ENCODE data around the gene SRD5A1.

The SRD5A1 gene

GRCh38 chr5:6632888-6633468 lies at the start of gene SRD5A1, which contains the start of gene NSUN2:
Gene SRD5A1 (plus strand): TSS chr5:6633440. CDS start chr5:6633577, 137 bp downstream.
Gene NSUN2 (minus strand): TSS chr5:6633044. CDS start chr5:6632979, 65 bp downstream.
- peak; percentile 68 for DNase-seq

DNA sequence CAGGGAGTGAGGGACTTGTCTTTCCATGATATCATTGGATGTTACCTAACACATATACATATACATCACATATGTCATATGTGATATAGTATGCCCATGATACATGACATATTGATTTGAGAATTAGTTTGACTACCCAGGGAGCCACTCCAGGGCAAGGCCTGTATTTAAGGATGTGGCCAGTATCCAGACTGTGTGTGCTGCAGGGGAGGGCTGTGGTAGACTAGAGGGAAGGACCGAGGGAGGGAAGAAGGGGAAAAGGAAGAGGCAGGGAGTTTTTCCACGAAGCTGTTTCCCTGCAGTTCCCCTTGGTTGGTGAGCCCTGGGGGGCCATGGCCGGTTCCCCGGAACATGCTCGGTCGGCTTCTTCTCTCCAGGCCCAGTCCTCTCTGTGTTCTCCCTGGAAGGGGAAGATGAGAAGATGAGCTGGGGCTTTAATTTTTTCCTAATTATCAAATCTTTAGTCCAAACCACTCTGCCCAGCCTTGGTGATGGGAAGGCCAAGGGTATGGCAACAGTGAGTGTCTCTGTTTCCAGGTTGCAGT lies 49.1 kb upstream of the SRD5A1 start:
- no peak for DNase-seq

- DNase-seq, result no peak
These were observed 48.5 kb upstream of the SRD5A1 start for GRCh38 chr5:6584727-6585126.

DNA sequence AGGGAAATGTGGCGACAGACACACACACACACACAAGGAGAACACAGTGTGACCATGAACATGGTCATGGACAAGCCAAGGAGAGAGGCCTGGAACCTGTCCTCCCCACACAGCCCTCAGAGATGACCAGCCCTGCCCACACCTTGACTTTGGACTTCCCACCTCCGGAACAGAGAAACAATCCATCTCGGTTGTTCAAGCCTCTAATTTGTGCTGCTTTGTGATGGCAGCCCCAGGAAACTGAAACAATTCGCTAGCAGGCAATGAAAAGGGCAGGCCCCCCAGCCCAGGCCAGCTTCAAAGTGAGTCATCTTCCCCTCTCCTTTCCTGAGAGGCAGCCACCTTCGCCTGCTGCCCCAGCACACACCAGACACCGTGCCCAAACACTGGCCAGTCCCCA lies 48.1 kb upstream of the SRD5A1 start:
- DNase-seq, result no peak

DNA sequence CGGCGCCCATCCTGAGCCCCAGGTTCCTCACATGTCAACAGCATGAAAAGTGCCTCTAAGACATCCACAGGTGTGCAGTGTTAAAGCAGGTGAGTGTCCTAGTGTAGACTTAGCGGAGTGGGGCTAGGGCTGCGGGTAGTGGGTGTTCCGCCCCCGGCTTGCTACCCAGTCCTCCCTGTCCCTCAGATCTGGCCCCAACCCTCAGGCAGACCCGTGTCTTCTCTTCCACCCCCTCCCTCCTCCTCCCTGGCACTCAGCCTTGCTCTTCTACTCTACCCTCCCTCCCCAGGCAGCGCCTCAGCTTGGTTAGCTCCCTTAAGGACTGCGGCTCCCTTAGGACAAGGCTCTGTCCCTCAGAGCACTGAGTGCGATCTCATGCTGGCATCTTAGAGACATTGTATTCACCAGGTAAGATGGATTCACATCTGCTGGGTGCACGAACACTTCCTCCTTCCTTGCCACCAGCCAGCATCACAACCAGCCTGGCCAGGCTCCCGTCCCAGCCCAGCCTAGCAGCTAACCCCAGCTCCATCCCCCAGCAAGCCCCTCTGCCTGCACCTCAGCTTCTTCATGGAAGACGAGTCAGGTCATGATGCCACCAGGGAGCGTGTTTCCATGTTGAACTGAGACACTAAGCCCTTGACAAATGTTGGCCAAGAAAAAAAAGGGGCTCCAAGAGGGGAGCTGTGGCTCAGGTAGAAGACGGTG lies 47.1 kb upstream of the SRD5A1 start:
- DNase-seq, result no peak

- DNase-seq, result no peak
These were observed 46.6 kb upstream of the SRD5A1 start for GRCh38 chr5:6586647-6587042.

DNA sequence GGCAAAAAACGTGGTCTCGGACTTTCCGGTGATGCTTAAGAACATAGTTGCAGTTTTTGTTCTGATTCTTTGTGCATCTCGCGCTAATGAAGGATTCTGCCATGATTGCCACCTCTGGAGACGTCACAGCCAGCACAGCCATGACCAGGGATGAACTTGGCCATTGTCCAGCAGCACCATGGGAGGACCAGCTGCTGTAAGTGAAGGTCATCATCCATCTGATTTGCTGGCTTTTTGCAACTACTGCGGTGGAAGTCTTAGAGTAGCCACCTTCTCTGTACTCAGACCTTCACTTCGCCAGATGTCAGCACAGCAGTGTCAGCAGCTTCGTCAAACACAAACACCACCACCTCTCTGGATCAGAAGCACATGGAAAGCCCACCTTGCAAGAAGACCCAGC lies 46.1 kb upstream of the SRD5A1 start:
- DNase-seq, result no peak

DNA sequence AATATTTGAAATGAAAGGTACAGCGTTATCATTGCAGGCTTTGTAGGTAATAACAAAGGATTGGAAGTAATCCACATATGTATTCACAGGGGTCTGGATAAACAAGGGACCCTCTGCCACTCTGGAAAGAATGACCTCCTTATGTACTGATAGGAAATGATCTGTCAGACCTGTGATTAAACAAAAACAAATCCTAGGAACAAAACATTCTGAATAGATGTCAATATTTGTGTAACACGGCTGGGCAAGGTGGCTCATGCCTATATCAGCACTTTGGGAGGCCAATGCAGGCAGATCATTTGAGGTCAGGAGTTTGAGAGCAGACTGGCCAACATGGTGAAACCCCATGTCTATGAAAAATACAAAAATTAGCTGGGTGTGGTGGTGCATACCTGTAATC lies 42.7 kb upstream of the SRD5A1 start:
- DNase-seq, result no peak

DNA sequence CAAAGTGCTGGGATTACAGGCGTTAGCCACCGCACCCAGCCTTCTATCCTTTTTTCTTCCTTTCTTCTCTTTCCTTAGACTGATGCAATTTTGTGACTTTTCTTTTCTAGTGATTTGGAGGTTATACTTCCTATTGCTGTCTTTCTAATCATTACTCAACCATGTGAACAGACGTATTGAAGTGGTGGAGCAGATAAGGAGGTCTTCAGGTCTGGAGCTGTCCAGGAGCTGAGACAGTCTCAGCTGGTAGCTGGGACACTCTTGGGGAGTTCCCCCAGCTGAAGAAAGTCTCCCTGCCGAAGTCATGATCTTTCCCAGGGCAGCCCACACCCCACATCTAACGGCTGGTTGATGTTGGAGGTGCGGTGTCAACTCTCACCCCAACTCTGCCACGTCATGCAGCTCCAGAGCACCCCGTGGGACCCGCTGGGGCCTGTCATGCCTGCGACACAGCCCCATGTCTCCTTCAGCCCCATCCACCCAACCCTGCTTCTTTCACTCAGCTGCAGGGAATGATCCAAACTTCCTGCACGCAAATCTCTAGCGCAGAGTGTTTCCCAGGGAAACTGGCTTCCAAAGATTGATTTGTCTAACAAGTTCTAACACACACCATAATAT lies 41.5 kb upstream of the SRD5A1 start:
- no peak for DNase-seq

GRCh38 chr5:6592601-6593000 lies 40.6 kb upstream of the SRD5A1 start:
- DNase-seq, result no peak

DNA sequence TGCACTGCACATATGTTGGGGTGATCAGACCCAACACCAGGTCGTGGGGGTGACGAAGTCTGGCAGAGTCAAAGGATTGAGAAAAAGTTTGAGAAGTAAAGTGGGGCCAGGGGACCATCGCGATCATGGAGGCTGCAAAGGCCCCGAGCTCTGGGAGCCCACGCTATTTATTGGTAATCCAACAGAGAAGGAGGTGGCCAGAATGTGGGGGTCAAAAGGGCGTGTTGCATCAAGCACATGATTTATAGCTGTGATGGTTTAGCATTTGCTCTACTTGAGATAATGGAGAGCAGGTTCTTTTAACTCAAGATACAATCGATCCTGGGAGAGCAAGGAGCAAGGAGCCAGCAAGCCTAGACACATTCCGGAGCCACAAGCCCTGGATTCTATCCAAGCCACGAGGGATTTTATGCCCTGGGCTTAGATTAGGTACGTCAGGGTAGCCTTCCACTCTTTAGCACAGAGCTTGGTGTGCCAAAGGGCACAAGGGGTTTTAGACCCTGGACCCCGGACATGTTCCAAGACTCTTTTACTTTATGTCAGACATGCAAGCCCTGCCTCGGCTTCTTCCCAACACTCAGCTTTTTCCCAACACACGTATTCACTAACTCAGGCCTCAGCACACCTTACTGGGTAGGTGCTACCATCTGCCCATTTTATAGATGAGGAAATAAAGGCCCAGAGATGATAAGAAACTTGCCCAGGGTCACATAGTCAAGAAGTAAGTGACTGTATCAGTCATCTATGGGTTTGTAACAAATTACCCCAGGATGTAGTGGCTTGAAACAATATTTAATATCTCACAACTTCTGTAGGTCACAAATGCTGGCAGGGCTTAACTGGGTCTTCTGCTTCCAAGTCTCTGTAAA lies 39.9 kb upstream of the SRD5A1 start:
- no peak for DNase-seq

DNA sequence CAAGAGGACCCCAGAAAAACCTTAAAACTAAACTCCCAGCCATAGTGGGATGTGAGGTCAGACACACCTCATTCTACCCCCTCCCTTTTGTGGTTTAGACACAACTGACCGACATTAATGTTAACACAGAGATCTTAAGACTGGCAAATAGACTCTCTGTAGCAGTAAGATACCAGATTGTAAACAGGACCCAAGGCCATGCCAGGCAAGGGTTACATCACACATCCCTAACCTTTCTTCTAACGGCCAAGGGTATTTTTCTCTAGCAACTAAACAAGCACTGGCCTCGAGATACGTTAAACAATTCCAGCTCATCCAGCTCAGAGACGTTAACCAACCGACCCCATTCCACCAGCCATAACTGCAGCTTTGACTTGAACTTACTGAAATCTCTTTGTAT lies 39.2 kb upstream of the SRD5A1 start:
- no peak for DNase-seq

- DNase-seq, result no peak
These were observed 37.8 kb upstream of the SRD5A1 start for GRCh38 chr5:6595405-6595804.

DNA sequence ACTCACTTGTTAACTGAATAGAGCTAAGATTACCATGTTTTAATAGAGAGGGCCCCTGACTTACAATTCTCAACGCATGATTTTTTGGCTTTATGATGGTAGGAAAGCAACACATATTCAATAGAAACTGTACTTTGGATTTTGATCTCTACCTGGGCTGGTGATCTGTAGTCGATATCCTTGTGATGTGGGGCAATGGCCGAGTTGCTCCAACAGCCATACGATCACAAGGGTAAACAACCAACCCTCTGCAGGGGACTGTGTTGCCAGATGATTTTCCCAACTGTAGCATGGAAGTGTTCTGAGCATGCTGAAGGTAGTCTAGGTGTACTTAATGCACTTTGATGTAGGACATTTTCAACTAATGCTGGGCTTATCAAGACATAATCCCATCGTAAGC lies 36.9 kb upstream of the SRD5A1 start:
- no peak for DNase-seq

DNA sequence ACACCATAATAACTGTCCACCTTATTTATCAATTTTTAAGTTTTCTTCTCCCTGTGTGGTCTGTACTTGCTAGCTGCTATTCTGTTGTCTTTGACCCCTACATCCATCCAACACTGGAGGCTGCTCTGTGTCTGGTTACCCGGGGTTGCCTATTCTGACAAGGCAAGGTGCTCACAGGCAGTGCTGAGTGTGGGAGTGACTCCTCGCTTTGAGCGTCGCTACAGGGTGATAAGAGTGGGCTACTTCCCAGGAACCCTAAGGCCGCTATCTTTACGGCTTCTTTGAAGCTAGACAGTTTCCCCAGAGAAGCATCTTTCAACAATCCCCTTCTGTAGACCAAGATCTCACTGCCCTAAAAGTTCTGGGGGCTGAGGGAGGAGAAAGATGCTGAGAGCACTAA lies 35.7 kb upstream of the SRD5A1 start:
- DNase-seq, result no peak

- DNase-seq, result no peak
These were observed 34.8 kb upstream of the SRD5A1 start for GRCh38 chr5:6598351-6598900.

- no peak for DNase-seq
These were observed 33.5 kb upstream of the SRD5A1 start for GRCh38 chr5:6599739-6600138.

DNA sequence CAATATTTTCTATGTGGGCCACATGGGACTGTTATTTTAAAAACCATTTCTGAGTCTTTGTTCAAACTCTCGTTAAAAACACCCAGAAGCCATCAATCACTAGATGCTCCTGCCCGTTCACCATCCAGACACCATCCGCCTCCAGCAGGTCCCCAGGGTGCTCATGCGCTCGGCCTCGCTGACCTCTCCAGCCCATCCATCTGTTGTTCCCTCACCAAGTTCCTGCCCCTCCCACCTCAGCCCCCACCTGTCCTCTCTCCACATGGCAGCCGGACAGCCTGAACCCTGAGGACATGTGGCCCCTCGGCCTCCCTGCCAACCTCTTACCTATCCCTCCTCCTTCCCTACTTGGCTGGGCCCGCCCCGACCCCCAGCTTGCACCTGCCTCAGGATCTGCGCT lies 32.0 kb upstream of the SRD5A1 start:
- DNase-seq, result no peak

- no peak for DNase-seq
These were observed 31.4 kb upstream of the SRD5A1 start for GRCh38 chr5:6601816-6602215.

- DNase-seq, result no peak
These were observed 30.8 kb upstream of the SRD5A1 start for GRCh38 chr5:6602441-6602840.

DNA sequence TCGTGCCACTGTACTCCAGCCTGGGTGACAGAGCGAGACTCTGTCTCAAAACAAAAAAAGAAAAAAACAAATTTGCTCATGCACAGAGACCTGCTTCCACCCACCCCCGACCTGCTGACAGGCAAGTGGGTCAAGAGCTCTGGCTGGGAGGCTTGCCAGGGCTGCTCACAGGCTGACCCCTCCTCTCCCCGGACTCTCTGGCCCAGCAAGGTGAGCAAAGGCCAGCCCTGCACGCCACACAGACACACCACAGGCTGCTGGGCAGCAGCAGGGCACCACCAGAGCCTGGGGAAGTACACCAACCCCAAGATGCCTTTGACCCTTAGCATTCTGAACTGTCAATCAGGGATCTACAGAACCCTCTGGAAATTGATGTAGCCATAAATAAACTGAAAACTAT lies 29.6 kb upstream of the SRD5A1 start:
- DNase-seq, result no peak

GRCh38 chr5:6604341-6604740 lies 28.9 kb upstream of the SRD5A1 start:
- no peak for DNase-seq

- DNase-seq, result no peak
These were observed 28.3 kb upstream of the SRD5A1 start for GRCh38 chr5:6604946-6605345.
